OCI-LY3 (cell line): ENCODE measurements around the gene MYF5.

Experiments
- CTCF ChIP-seq: fragments of 200-600, 300-600 bp; sonication (generic); IDR thresholded peaks from 2 replicates; pipeline ENCODE4 v1.5.1; 2014; ENCODE audit warnings: antibody characterized with exemption, low read length, low read depth
- EZH2phosphoT487 ChIP-seq: fragments of 200-600 bp; shearing (Covaris generic); IDR thresholded peaks from 2 replicates; pipeline ENCODE4 v1.6.1; 2018; ENCODE audit warnings: antibody characterized with exemption, mixed run types, low read depth

- TF ChIP-seq CTCF (no peak), EZH2phosphoT487 (no peak)
These were observed 15.3 kb upstream of the MYF5 start for GRCh38 chr12:80701388-80701787.
